HG02885 (cell line): Measurements from ENCODE around the gene F9.
"Not testable (repeated sequence)": the region's sequence is repeated elsewhere in the genome, so short reads cannot be mapped to it uniquely, and the experiment has no call there.

ENCODE experiments used
- ATAC-seq: cut with Tn5 transposase; IDR thresholded peaks from one replicate; pipeline ENCODE4 v1.9.1; 2021; ENCODE audit warnings: mild to moderate bottlenecking; ENCODE audit not compliant: unreplicated experiment, poor library complexity

Gene F9

GRCh38 chrX:139530550-139530949, at the start of gene F9:
F9 (plus strand) TSS chrX:139530739; CDS start chrX:139530765, 26 bp downstream.
- no peak for ATAC-seq

- no peak for ATAC-seq
Measured at GRCh38 chrX:139483699-139484098, 46.8 kb upstream of the F9 start.

GRCh38 chrX:139484591-139484990, 45.9 kb upstream of the F9 start:
- no peak for ATAC-seq

- no peak for ATAC-seq
Measured at GRCh38 chrX:139495324-139495723, 35.2 kb upstream of the F9 start.

- ATAC-seq = no peak
Measured at GRCh38 chrX:139506333-139506732, 24.2 kb upstream of the F9 start.

- no peak for ATAC-seq
Measured at GRCh38 chrX:139508099-139508498, 22.4 kb upstream of the F9 start.

- no peak for ATAC-seq
Measured at GRCh38 chrX:139518475-139518874, 12.1 kb upstream of the F9 start.

GRCh38 chrX:139528829-139529228, 1.7 kb upstream of the F9 start:
- not testable (repeated sequence) for ATAC-seq

- no peak for ATAC-seq
Measured at GRCh38 chrX:139532834-139533233, 2.3 kb downstream of the F9 start.

- no peak for ATAC-seq
Measured at GRCh38 chrX:139533444-139533843, 2.9 kb downstream of the F9 start.

- ATAC-seq = no peak
Measured at GRCh38 chrX:139538907-139539790, 8.6 kb downstream of the F9 start.

GRCh38 chrX:139542652-139543051, 12.1 kb downstream of the F9 start:
- ATAC-seq = no peak

GRCh38 chrX:139543920-139544319, 13.4 kb downstream of the F9 start:
- no peak for ATAC-seq

GRCh38 chrX:139544591-139544990, 14.1 kb downstream of the F9 start:
- no peak for ATAC-seq

- ATAC-seq = peak; percentile 36
Measured at GRCh38 chrX:139554376-139554775, 23.8 kb downstream of the F9 start.

- no peak for ATAC-seq
Measured at GRCh38 chrX:139554991-139555675, 24.6 kb downstream of the F9 start.

- peak; percentile 89 for ATAC-seq
Measured at GRCh38 chrX:139559383-139560042, 29.0 kb downstream of the F9 start.

GRCh38 chrX:139560221-139560620, 29.7 kb downstream of the F9 start:
- no peak for ATAC-seq

- no peak for ATAC-seq
Measured at GRCh38 chrX:139563251-139563650, 32.7 kb downstream of the F9 start.

- ATAC-seq = no peak
Measured at GRCh38 chrX:139566981-139567380, 36.4 kb downstream of the F9 start.

GRCh38 chrX:139581068-139581467, 50.5 kb downstream of the F9 start:
- no peak for ATAC-seq
